ENCODE results near the gene EPHA2. TPM values are rescaled to one million over a fixed set of nuclear protein-coding genes. Genes with fewer than 3 reads are reported as not detected.

Gene EPHA2
- total RNA-seq, 1 experiment from 2014 or later = 248 TPM

GRCh38 chr1:16126160-16126559 is 29.7 kb downstream of the EPHA2 start:
- no TSS peak for BruUV-seq (replicated peaks)
- CTCF ChIA-PET = interaction anchor here (1.0 kb wide), 1 partner anchor 47 kb away, joined by 4 read pairs; no protein-coding TSS in a partner anchor
- intact Hi-C loops (cut with micrococcal nuclease) = no loop called here
- H3K27ac Mint-ChIP-seq (ENCODE audit: low read depth, unreplicated experiment) = peak overlapping the region; percentile 59
- peaks cover 87% of the 10 kb centered on the region for H3K36me3 Mint-ChIP-seq (ENCODE audit: insufficient read depth, unreplicated experiment)
- TF ChIP-seq CTCF (IDR thresholded peaks at IDR 0.05; ENCODE audit: unreplicated experiment) = no peak
- H3K27me3 Mint-ChIP-seq (ENCODE audit: insufficient read depth, unreplicated experiment) = no peaks in the 10 kb centered on the region
- peaks cover 43% of the 10 kb centered on the region for H3K4me1 Mint-ChIP-seq (ENCODE audit: insufficient read depth, unreplicated experiment)
- POLR2A ChIA-PET = interaction anchor here (0.7 to 5.8 kb wide), 4 partner anchors 10 to 58 kb away, joined by 4 to 53 read pairs (median 13); no protein-coding TSS in a partner anchor
- H3K9me3 Mint-ChIP-seq (ENCODE audit: unreplicated experiment) = no peaks in the 10 kb centered on the region
- H3K4me3 Mint-ChIP-seq (ENCODE audit: unreplicated experiment) = no peak overlapping the region
- no peak for DNase-seq (ENCODE audit: unreplicated experiment)

GRCh38 chr1:16125483-16125882 is 30.4 kb downstream of the EPHA2 start:
- TF ChIP-seq CTCF (IDR thresholded peaks at IDR 0.05; ENCODE audit: unreplicated experiment) = no peak
- Mint-ChIP-seq H3K27ac (ENCODE audit: low read depth, unreplicated experiment) (no peak overlapping the region), H3K27me3 (ENCODE audit: insufficient read depth, unreplicated experiment) (no peaks in the 10 kb centered on the region), H3K4me1 (ENCODE audit: insufficient read depth, unreplicated experiment) (peaks cover 43% of the 10 kb centered on the region), H3K36me3 (ENCODE audit: insufficient read depth, unreplicated experiment) (peaks cover 81% of the 10 kb centered on the region), H3K4me3 (ENCODE audit: unreplicated experiment) (no peak overlapping the region), H3K9me3 (ENCODE audit: unreplicated experiment) (no peaks in the 10 kb centered on the region)
- no peak for DNase-seq (ENCODE audit: unreplicated experiment)
- POLR2A ChIA-PET = interaction anchor here (2.3 to 5.8 kb wide), 3 partner anchors 10 to 21 kb away, joined by 6 to 53 read pairs (median 20); no protein-coding TSS in a partner anchor
- BruUV-seq (replicated peaks) = no TSS peak
- CTCF ChIA-PET = interaction anchor here (1.0 kb wide), 1 partner anchor 46 kb away, joined by 4 read pairs; no protein-coding TSS in a partner anchor
- intact Hi-C loops (cut with micrococcal nuclease) = no loop called here

GRCh38 chr1:16125088-16125470 is 30.8 kb downstream of the EPHA2 start:
- H3K36me3 Mint-ChIP-seq (ENCODE audit: insufficient read depth, unreplicated experiment) = peaks cover 77% of the 10 kb centered on the region
- no peak overlapping the region for H3K4me3 Mint-ChIP-seq (ENCODE audit: unreplicated experiment)
- no peaks in the 10 kb centered on the region for H3K27me3 Mint-ChIP-seq (ENCODE audit: insufficient read depth, unreplicated experiment)
- peaks cover 43% of the 10 kb centered on the region for H3K4me1 Mint-ChIP-seq (ENCODE audit: insufficient read depth, unreplicated experiment)
- POLR2A ChIA-PET = interaction anchor here (2.3 to 5.8 kb wide), 3 partner anchors 11 to 21 kb away, joined by 6 to 53 read pairs (median 20); no protein-coding TSS in a partner anchor
- CTCF ChIA-PET = interaction anchor here (2.8 kb wide), 1 partner anchor 43 kb away, joined by 13 read pairs; no protein-coding TSS in a partner anchor
- no peak for DNase-seq (ENCODE audit: unreplicated experiment)
- intact Hi-C loops (cut with micrococcal nuclease) = no loop called here
- no peak for TF ChIP-seq CTCF (IDR thresholded peaks at IDR 0.05; ENCODE audit: unreplicated experiment)
- no peaks in the 10 kb centered on the region for H3K9me3 Mint-ChIP-seq (ENCODE audit: unreplicated experiment)
- BruUV-seq (replicated peaks) = no TSS peak
- H3K27ac Mint-ChIP-seq (ENCODE audit: low read depth, unreplicated experiment) = no peak overlapping the region

DNA sequence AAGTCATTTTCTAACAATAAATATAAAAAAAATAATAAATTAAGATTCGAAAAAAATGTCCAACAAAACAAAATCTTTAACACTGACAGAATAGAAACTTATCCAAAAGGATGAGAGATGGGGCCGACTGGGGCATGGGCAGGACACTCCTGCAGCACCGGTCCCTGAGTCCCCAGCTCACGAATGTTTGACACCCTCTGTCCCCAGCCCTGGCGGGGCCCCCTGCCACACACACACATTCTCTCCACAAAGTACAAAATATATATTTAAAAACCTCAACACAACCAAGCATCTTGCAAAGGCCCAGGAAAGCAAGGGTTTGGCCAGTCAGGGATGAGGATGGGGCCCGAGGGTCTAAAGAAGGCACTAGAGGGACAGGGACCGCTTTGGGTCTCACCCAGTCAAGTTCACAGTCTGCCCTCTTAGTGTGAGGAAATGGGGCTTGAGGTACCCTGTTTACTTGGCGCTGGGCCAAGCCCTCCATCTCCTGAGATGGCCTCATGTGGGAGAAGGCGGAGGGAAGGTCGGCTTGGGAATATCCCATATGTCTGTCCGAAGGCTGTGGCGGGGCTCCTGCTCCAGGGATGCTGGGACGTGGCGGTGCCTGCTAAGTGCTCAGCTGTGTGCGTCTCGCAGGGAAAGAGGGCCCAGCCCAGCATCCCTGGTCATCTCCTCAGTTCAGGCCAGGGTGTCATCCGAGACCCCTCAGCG is 31.3 kb downstream of the EPHA2 start:
- Mint-ChIP-seq H3K27ac (ENCODE audit: low read depth, unreplicated experiment) (peak overlapping the region; percentile 74), H3K4me3 (ENCODE audit: unreplicated experiment) (no peak overlapping the region), H3K9me3 (ENCODE audit: unreplicated experiment) (no peaks in the 10 kb centered on the region), H3K4me1 (ENCODE audit: insufficient read depth, unreplicated experiment) (peaks cover 43% of the 10 kb centered on the region), H3K27me3 (ENCODE audit: insufficient read depth, unreplicated experiment) (no peaks in the 10 kb centered on the region), H3K36me3 (ENCODE audit: insufficient read depth, unreplicated experiment) (peaks cover 71% of the 10 kb centered on the region)
- TF ChIP-seq CTCF (IDR thresholded peaks at IDR 0.05; ENCODE audit: unreplicated experiment) = no peak
- ChIA-PET POLR2A (interaction anchor here (0.9 to 5.8 kb wide), 15 partner anchors 11 to 112 kb away, joined by 3 to 53 read pairs (median 5); partner anchors contain the start of genes CPLANE2 and EPHA2), CTCF (interaction anchor here (1.5 to 2.8 kb wide), 2 partner anchors 28 to 42 kb away, joined by 3 to 13 read pairs; no protein-coding TSS in a partner anchor)
- BruUV-seq (replicated peaks) = TSS peak; percentile 52
- no peak for DNase-seq (ENCODE audit: unreplicated experiment)
- intact Hi-C loops (cut with micrococcal nuclease) = loop anchor here (5.0 kb wide), 1 partner anchor 47 kb away; no protein-coding TSS in a partner anchor

All from MCF 10A (cell line).